A673 (cell line): ENCODE measurements around the gene DLG2.
"Not testable (repeated sequence)": the region's sequence is repeated elsewhere in the genome, so short reads cannot be mapped to it uniquely, and the experiment has no call there.

Experiments used
- EZH2 ChIP-seq: fragments of 200-600 bp; sonication (generic); IDR thresholded peaks from 2 replicates; pipeline ENCODE4 v1.6.1; 2017; ENCODE audit warnings: borderline replicate concordance, low read depth, mild to moderate bottlenecking, mixed read lengths, antibody characterized with exemption, low read length; ENCODE audit not compliant: poor library complexity, severe bottlenecking
- TF ChIP-seq, protein P1 (sequence below): fragments of 300-800, 200-600 bp; sonication (generic); conservative IDR thresholded peaks from 2 replicates; pipeline ENCODE4 v1.5.1; 2017; ENCODE audit warnings: low read depth, mild to moderate bottlenecking, antibody characterized with exemption, low read length, moderate library complexity, mixed read lengths

GRCh38 chr11:85340846-85341245 lies 286.3 kb downstream of the DLG2 start:
- TF ChIP-seq, protein P1, sequence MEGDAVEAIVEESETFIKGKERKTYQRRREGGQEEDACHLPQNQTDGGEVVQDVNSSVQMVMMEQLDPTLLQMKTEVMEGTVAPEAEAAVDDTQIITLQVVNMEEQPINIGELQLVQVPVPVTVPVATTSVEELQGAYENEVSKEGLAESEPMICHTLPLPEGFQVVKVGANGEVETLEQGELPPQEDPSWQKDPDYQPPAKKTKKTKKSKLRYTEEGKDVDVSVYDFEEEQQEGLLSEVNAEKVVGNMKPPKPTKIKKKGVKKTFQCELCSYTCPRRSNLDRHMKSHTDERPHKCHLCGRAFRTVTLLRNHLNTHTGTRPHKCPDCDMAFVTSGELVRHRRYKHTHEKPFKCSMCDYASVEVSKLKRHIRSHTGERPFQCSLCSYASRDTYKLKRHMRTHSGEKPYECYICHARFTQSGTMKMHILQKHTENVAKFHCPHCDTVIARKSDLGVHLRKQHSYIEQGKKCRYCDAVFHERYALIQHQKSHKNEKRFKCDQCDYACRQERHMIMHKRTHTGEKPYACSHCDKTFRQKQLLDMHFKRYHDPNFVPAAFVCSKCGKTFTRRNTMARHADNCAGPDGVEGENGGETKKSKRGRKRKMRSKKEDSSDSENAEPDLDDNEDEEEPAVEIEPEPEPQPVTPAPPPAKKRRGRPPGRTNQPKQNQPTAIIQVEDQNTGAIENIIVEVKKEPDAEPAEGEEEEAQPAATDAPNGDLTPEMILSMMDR: not testable (repeated sequence)
- TF ChIP-seq EZH2: not testable (repeated sequence)
